HUES48 (cell line): Measurements from ENCODE around the gene TERC.

ENCODE experiments used
- H3K27ac ChIP-seq: one replicate; pipeline ENCODE4 v1.7.0; 2013; ENCODE audit warnings: low read depth, low read length, inconsistent platforms
- H3K27me3 ChIP-seq: 2 replicates; pipeline ENCODE4 v1.6.1; 2013; ENCODE audit warnings: mild to moderate bottlenecking, low read length; ENCODE audit not compliant: control insufficient read depth, insufficient read depth
- H3K36me3 ChIP-seq: 2 replicates; pipeline ENCODE4 v1.6.1; 2013; ENCODE audit warnings: low read length; ENCODE audit not compliant: control insufficient read depth, insufficient read depth
- H3K4me1 ChIP-seq: 2 replicates; pipeline ENCODE4 v1.6.1; 2013; ENCODE audit warnings: mild to moderate bottlenecking, low read length; ENCODE audit not compliant: control insufficient read depth, insufficient read depth
- H3K4me3 ChIP-seq: 2 replicates; pipeline ENCODE4 v1.5.1; 2013; ENCODE audit warnings: mild to moderate bottlenecking, low read depth, low read length
- H3K9ac ChIP-seq: 2 replicates; pipeline ENCODE4 v1.6.1; 2013; ENCODE audit warnings: mild to moderate bottlenecking, low read depth, low read length, moderate library complexity
- H3K9me3 ChIP-seq: 2 replicates; pipeline ENCODE4 v1.6.1; 2013; ENCODE audit warnings: low read length; ENCODE audit not compliant: control insufficient read depth, insufficient read depth

The TERC gene

GRCh38 chr3:169790219-169790618, 25.4 kb upstream of the TERC start:
- peak overlapping the region; percentile 59 for H3K27ac ChIP-seq
- no peak overlapping the region for H3K4me3 ChIP-seq
- H3K27me3 ChIP-seq: no peaks in the 10 kb centered on the region
- H3K4me1 ChIP-seq: no peaks in the 10 kb centered on the region
- peaks cover 61% of the 10 kb centered on the region for H3K36me3 ChIP-seq
- no peaks in the 10 kb centered on the region for H3K9me3 ChIP-seq
- H3K9ac ChIP-seq: no peak overlapping the region

- no peaks in the 10 kb centered on the region for H3K27me3 ChIP-seq
- H3K9me3 ChIP-seq: no peaks in the 10 kb centered on the region
- no peaks in the 10 kb centered on the region for H3K4me1 ChIP-seq
- no peak overlapping the region for H3K4me3 ChIP-seq
- H3K36me3 ChIP-seq: peaks cover 78% of the 10 kb centered on the region
- no peak overlapping the region for H3K9ac ChIP-seq
- no peak overlapping the region for H3K27ac ChIP-seq
Measured at GRCh38 chr3:169787791-169788190, 22.9 kb upstream of the TERC start.

- H3K9ac ChIP-seq: no peak overlapping the region
- H3K36me3 ChIP-seq: peaks cover 82% of the 10 kb centered on the region
- H3K4me3 ChIP-seq: no peak overlapping the region
- no peak overlapping the region for H3K27ac ChIP-seq
- H3K9me3 ChIP-seq: no peaks in the 10 kb centered on the region
- H3K4me1 ChIP-seq: no peaks in the 10 kb centered on the region
- no peaks in the 10 kb centered on the region for H3K27me3 ChIP-seq
Measured at GRCh38 chr3:169787120-169787519, 22.3 kb upstream of the TERC start.

- H3K36me3 ChIP-seq: peaks cover 98% of the 10 kb centered on the region
- H3K9me3 ChIP-seq: no peaks in the 10 kb centered on the region
- H3K27me3 ChIP-seq: no peaks in the 10 kb centered on the region
- no peak overlapping the region for H3K4me3 ChIP-seq
- no peak overlapping the region for H3K9ac ChIP-seq
- H3K4me1 ChIP-seq: peaks cover under 1% of the 10 kb centered on the region; the same call in 1 of the 2 replicates
- H3K27ac ChIP-seq: no peak overlapping the region
Measured at GRCh38 chr3:169781209-169781855, 16.5 kb upstream of the TERC start.

- no peaks in the 10 kb centered on the region for H3K9me3 ChIP-seq
- H3K9ac ChIP-seq: no peak overlapping the region
Measured at GRCh38 chr3:169780742-169781141, 15.9 kb upstream of the TERC start.

GRCh38 chr3:169777822-169778221, 13.0 kb upstream of the TERC start:
- H3K9ac ChIP-seq: no peak overlapping the region
- no peak overlapping the region for H3K27ac ChIP-seq
- H3K4me3 ChIP-seq: no peak overlapping the region
- H3K4me1 ChIP-seq: peaks cover 23% of the 10 kb centered on the region
- H3K9me3 ChIP-seq: no peaks in the 10 kb centered on the region
- no peaks in the 10 kb centered on the region for H3K27me3 ChIP-seq
- peaks cover 83% of the 10 kb centered on the region for H3K36me3 ChIP-seq

More at GRCh38 chr3:169780742-169781141, 15.9 kb upstream of the TERC start:
- H3K36me3 ChIP-seq: peaks cover 96% of the 10 kb centered on the region
- H3K4me3 ChIP-seq: no peak overlapping the region
- H3K4me1 ChIP-seq: peaks cover 7% of the 10 kb centered on the region
- no peaks in the 10 kb centered on the region for H3K27me3 ChIP-seq
- H3K27ac ChIP-seq: no peak overlapping the region

GRCh38 chr3:169774186-169774585, 9.3 kb upstream of the TERC start:
- H3K4me1 ChIP-seq: peaks cover 23% of the 10 kb centered on the region

GRCh38 chr3:169772897-169773816, 8.3 kb upstream of the TERC start, which contains the start of gene MYNN:
Gene MYNN (plus strand): TSS chr3:169773396. CDS start chr3:169774296, 900 bp downstream.
- H3K27me3 ChIP-seq: no peaks in the 10 kb centered on the region
- peaks cover 23% of the 10 kb centered on the region for H3K4me1 ChIP-seq
- peak within 1 kb of the TSS; percentile 99 for H3K27ac ChIP-seq
- H3K4me3 ChIP-seq: peak within 1 kb of the TSS; percentile 94
- H3K36me3 ChIP-seq: peaks cover 37% of the 10 kb centered on the region
- H3K9ac ChIP-seq: peak within 1 kb of the TSS; percentile 94
- H3K9me3 ChIP-seq: no peaks in the 10 kb centered on the region

More at GRCh38 chr3:169774186-169774585, 9.3 kb upstream of the TERC start:
- Histone ChIP-seq H3K27me3 (no peaks in the 10 kb centered on the region), H3K4me3 (peak overlapping the region; percentile 94), H3K9me3 (no peaks in the 10 kb centered on the region), H3K9ac (peak overlapping the region; percentile 94), H3K36me3 (peaks cover 47% of the 10 kb centered on the region), H3K27ac (peak overlapping the region; percentile 99)

GRCh38 chr3:169772305-169772896, 7.5 kb upstream of the TERC start:
- Histone ChIP-seq H3K4me3 (peak overlapping the region; percentile 94), H3K27me3 (no peaks in the 10 kb centered on the region), H3K27ac (peak overlapping the region; percentile 99), H3K9ac (peak overlapping the region; percentile 94), H3K4me1 (peaks cover 23% of the 10 kb centered on the region), H3K9me3 (no peaks in the 10 kb centered on the region), H3K36me3 (peaks cover 33% of the 10 kb centered on the region)

- no peaks in the 10 kb centered on the region for H3K9me3 ChIP-seq
- peak overlapping the region; percentile 94 for H3K4me3 ChIP-seq
- H3K4me1 ChIP-seq: peaks cover 23% of the 10 kb centered on the region
- no peaks in the 10 kb centered on the region for H3K27me3 ChIP-seq
- H3K36me3 ChIP-seq: peaks cover 26% of the 10 kb centered on the region
- H3K9ac ChIP-seq: peak overlapping the region; percentile 94
- peak overlapping the region; percentile 77 for H3K27ac ChIP-seq
Measured at GRCh38 chr3:169771497-169772304, 6.8 kb upstream of the TERC start.
